ENCODE measurements around the gene POLL.
"Not testable (repeated sequence)": the region's sequence is repeated elsewhere in the genome, so short reads cannot be mapped to it uniquely, and the experiment has no call there.

POLL gene

GRCh38 chr10:101587725-101588653 lies at the start of gene POLL, which contains the start of gene DPCD:
POLL (minus strand) TSS chr10:101588257; CDS start chr10:101587360, 897 bp downstream.
DPCD (plus strand) TSS chr10:101588321; CDS start chr10:101588337, 16 bp downstream.
- peak; percentile 96 to 97 for DNase-seq

- not testable (repeated sequence) for DNase-seq
Observed at GRCh38 chr10:101633510-101633909, 45.5 kb upstream of the POLL start.

- no peak for DNase-seq
Observed at GRCh38 chr10:101631821-101632475, 43.9 kb upstream of the POLL start.

GRCh38 chr10:101630633-101630920 lies 42.5 kb upstream of the POLL start:
- no peak for DNase-seq

GRCh38 chr10:101629837-101630632 lies 42.0 kb upstream of the POLL start:
- DNase-seq, result no peak

- no peak for DNase-seq
Observed at GRCh38 chr10:101625821-101626412, 37.9 kb upstream of the POLL start.

GRCh38 chr10:101624526-101625102 lies 36.6 kb upstream of the POLL start:
- DNase-seq, result no peak

- no peak for DNase-seq
Observed at GRCh38 chr10:101623528-101623927, 35.5 kb upstream of the POLL start.

GRCh38 chr10:101619983-101620382 lies 31.9 kb upstream of the POLL start:
- DNase-seq, result no peak

GRCh38 chr10:101618871-101619270 lies 30.8 kb upstream of the POLL start:
- no peak for DNase-seq

GRCh38 chr10:101617824-101618568 lies 29.9 kb upstream of the POLL start:
- DNase-seq, result no peak

- DNase-seq, result no peak
Observed at GRCh38 chr10:101617102-101617823, 29.2 kb upstream of the POLL start.

- no peak for DNase-seq
Observed at GRCh38 chr10:101616415-101617101, 28.5 kb upstream of the POLL start.

- DNase-seq, result no peak
Observed at GRCh38 chr10:101615525-101616116, 27.6 kb upstream of the POLL start.

GRCh38 chr10:101614663-101615524 lies 26.8 kb upstream of the POLL start:
- no peak for DNase-seq

GRCh38 chr10:101613646-101614045 lies 25.6 kb upstream of the POLL start:
- DNase-seq, result no peak

GRCh38 chr10:101612872-101613271 lies 24.8 kb upstream of the POLL start:
- no peak for DNase-seq

GRCh38 chr10:101612086-101612485 lies 24.0 kb upstream of the POLL start:
- no peak for DNase-seq

Data from activated CD4-positive, alpha-beta T cell treated with anti-CD3 and anti-CD28 coated beads, Interleukin-2, amount 50 U/mL, for 48 hours (primary cell).